Stimulated activated CD8-positive, alpha-beta memory T cell treated with anti-CD3 and anti-CD28 coated beads, Interleukin-7, amount 100 ng/mL, for 24 hours (primary cell): ENCODE data around the gene TMEM143.
"Not testable (repeated sequence)": the region's sequence is repeated elsewhere in the genome, so short reads cannot be mapped to it uniquely, and the experiment has no call there.

Source experiments
- DNase-seq: peaks from one replicate; pipeline ENCODE4 v3.0.0-alpha.2; 2020; ENCODE audit warnings: low read depth

The TMEM143 gene

GRCh38 chr19:48330012-48330681 is 33.6 kb downstream of the TMEM143 start:
- DNase-seq = peak; percentile 60

GRCh38 chr19:48329167-48329891 is 34.4 kb downstream of the TMEM143 start:
- no peak for DNase-seq

- peak; percentile 74 for DNase-seq
Observed at GRCh38 chr19:48325265-48325910, 38.4 kb downstream of the TMEM143 start, which contains the start of gene EMP3. Gene EMP3 (plus strand): TSS chr19:48325552. CDS start chr19:48326845, 1,293 bp downstream.

- peak; percentile 95 for DNase-seq
Observed at GRCh38 chr19:48321622-48322591, 41.8 kb downstream of the TMEM143 start.

GRCh38 chr19:48321372-48321621 is 42.4 kb downstream of the TMEM143 start:
- DNase-seq = peak; percentile 84

GRCh38 chr19:48319647-48320541 is 43.8 kb downstream of the TMEM143 start:
- peak; percentile 62 for DNase-seq

- no peak for DNase-seq
Observed at GRCh38 chr19:48318286-48318987, 45.3 kb downstream of the TMEM143 start.

GRCh38 chr19:48317708-48317960 is 46.1 kb downstream of the TMEM143 start:
- DNase-seq = not testable (repeated sequence)

GRCh38 chr19:48315712-48316111 is 48.0 kb downstream of the TMEM143 start:
- no peak for DNase-seq

GRCh38 chr19:48311384-48311783 is 52.4 kb downstream of the TMEM143 start:
- DNase-seq = no peak

GRCh38 chr19:48310227-48310626 is 53.5 kb downstream of the TMEM143 start:
- DNase-seq = no peak

GRCh38 chr19:48309731-48310130 is 54.0 kb downstream of the TMEM143 start:
- DNase-seq = not testable (repeated sequence)

GRCh38 chr19:48308631-48309586 is 54.8 kb downstream of the TMEM143 start:
- no peak for DNase-seq

GRCh38 chr19:48303866-48304265 is 59.9 kb downstream of the TMEM143 start:
- DNase-seq = no peak

- no peak for DNase-seq
Observed at GRCh38 chr19:48303367-48303766, 60.4 kb downstream of the TMEM143 start.

GRCh38 chr19:48302600-48302959 is 61.2 kb downstream of the TMEM143 start:
- DNase-seq = no peak

- DNase-seq = no peak
Observed at GRCh38 chr19:48301886-48302599, 61.7 kb downstream of the TMEM143 start.

- no peak for DNase-seq
Observed at GRCh38 chr19:48297975-48298374, 65.8 kb downstream of the TMEM143 start.
